Keratinocyte (primary cell): Measurements from ENCODE around the gene SMG7. TPM values are rescaled to one million over a fixed set of nuclear protein-coding genes. Genes with fewer than 3 reads are reported as not detected.

Experiments
- DNase-seq: peaks from one replicate; pipeline ENCODE4 v3.0.0-alpha.2; 2011; ENCODE audit warnings: low read depth, missing footprints, low spot score
- FAIRE-seq: peaks from 2 replicates; lab custom pipeline; 2011; peaks lifted over from hg19 to GRCh38; lab: Jason Lieb, UNC
- H2AFZ ChIP-seq: 2 replicates; pipeline ENCODE4 v1.6.0; 2012; ENCODE audit warnings: low read length, control low read depth, inconsistent platforms; ENCODE audit not compliant: control insufficient read depth
- H3K27ac ChIP-seq: 2 replicates; pipeline ENCODE4 v1.5.1; 2011; ENCODE audit warnings: low read length; ENCODE audit not compliant: control insufficient read depth, insufficient read depth
- H3K27me3 ChIP-seq: 3 replicates; pipeline ENCODE4 v1.6.0; 2011; ENCODE audit warnings: low read length; ENCODE audit not compliant: control insufficient read depth, insufficient read depth; ENCODE audit errors: extremely low read depth
- H3K36me3 ChIP-seq, 2 experiments: 2 replicates in 1 of 2; 3 replicates in 1 of 2; pipeline ENCODE4 v1.5.1; 2011; ENCODE audit warnings: low read length in 2 of 2, mild to moderate bottlenecking in 1 of 2; ENCODE audit not compliant: control insufficient read depth in 2 of 2, insufficient read depth in 2 of 2; ENCODE audit errors: extremely low read depth in 1 of 2
- H3K4me1 ChIP-seq: 3 replicates; pipeline ENCODE4 v1.5.1; 2011; ENCODE audit warnings: low read length; ENCODE audit not compliant: control insufficient read depth, insufficient read depth; ENCODE audit errors: extremely low read depth
- H3K4me2 ChIP-seq: 3 replicates; pipeline ENCODE4 v1.6.0; 2011; ENCODE audit warnings: low read depth, low read length; ENCODE audit not compliant: control insufficient read depth, insufficient read depth; ENCODE audit errors: extremely low read depth
- H3K4me3 ChIP-seq, 3 experiments: fragments of 200-600 bp in 1 of 3; sonication (generic) in 1 of 3; 2 replicates in 2 of 3; 3 replicates in 1 of 3; pipeline ENCODE4 v1.5.1; 2011 to 2016; ENCODE audit warnings: low read length in 3 of 3, mild to moderate bottlenecking in 3 of 3, control low read depth in 2 of 3, inconsistent platforms in 1 of 3, low read depth in 1 of 3, mixed read lengths in 1 of 3, mixed run types in 1 of 3, moderate library complexity in 1 of 3; ENCODE audit not compliant: control insufficient read depth in 2 of 3, insufficient read depth in 2 of 3; ENCODE audit errors: extremely low read depth in 1 of 3
- H3K79me2 ChIP-seq: 2 replicates; pipeline ENCODE4 v1.6.0; 2012; ENCODE audit warnings: low read length; ENCODE audit not compliant: control insufficient read depth, insufficient read depth
- H3K9ac ChIP-seq: 3 replicates; pipeline ENCODE4 v1.6.0; 2011; ENCODE audit warnings: low read length; ENCODE audit not compliant: control insufficient read depth, insufficient read depth; ENCODE audit errors: extremely low read depth
- H3K9me1 ChIP-seq: 3 replicates; pipeline ENCODE4 v1.6.0; 2011; ENCODE audit warnings: low read length; ENCODE audit not compliant: control insufficient read depth, insufficient read depth; ENCODE audit errors: extremely low read depth
- H3K9me3 ChIP-seq: 2 replicates; pipeline ENCODE4 v1.5.1; 2012; ENCODE audit warnings: low read depth, low read length; ENCODE audit not compliant: control insufficient read depth
- H4K20me1 ChIP-seq: 3 replicates; pipeline ENCODE4 v1.6.0; 2011; ENCODE audit warnings: low read length; ENCODE audit not compliant: control insufficient read depth, insufficient read depth; ENCODE audit errors: extremely low read depth
- EZH2 ChIP-seq: IDR thresholded peaks from one replicate; pipeline ENCODE4 v1.6.1; 2012; ENCODE audit warnings: inconsistent platforms, mild to moderate bottlenecking, low read length, moderate library complexity
- dilution Hi-C: fragments of 300-500 bp; cut with MboI; formaldehyde crosslinking; loops from one replicate; pipeline ENCODE4 v1.7.0; 2020; ENCODE audit warnings: low sequenced_read_pairs; ENCODE audit not compliant: extremely low pct_ligation_motif_present
- polyA plus RNA-seq, 5 experiments: library from polyadenylated mRNA; depleted of rRNA in 3 of 5; stranded (reverse) in 3 of 5; stranded (forward) in 1 of 5; unstranded in 1 of 5; fragments of >200 nt; gene quantifications; 1 replicate in 1 of 5; 2 replicates in 3 of 5; 3 replicates in 1 of 5; pipeline versions ENCODE4 v1.2.1 to v1.2.3, GENCODE V29; 2011 to 2012; ENCODE audit warnings: missing spikeins in 2 of 5, low read depth in 1 of 5, low replicate concordance in 1 of 5
- TF ChIP-seq, protein P1 (sequence below), 3 experiments: IDR thresholded peaks in 1 of 3; conservative IDR thresholded peaks in 1 of 3; optimal IDR thresholded peaks in 1 of 3; 2 replicates in 2 of 3; 3 replicates in 1 of 3; pipeline versions ENCODE3 to v1.5.1; 2011; ENCODE audit warnings: low read length in 3 of 3, mild to moderate bottlenecking in 3 of 3, moderate library complexity in 2 of 3, control low read depth in 1 of 3, inconsistent platforms in 1 of 3; ENCODE audit not compliant: insufficient read depth in 2 of 3; ENCODE audit errors: extremely low read depth in 1 of 3

Gene SMG7
- polyA plus RNA-seq, 1 donor (not counting 4 experiments of a cell fraction or from before 2014, with no cell fraction given), result 38.2 TPM

DNA sequence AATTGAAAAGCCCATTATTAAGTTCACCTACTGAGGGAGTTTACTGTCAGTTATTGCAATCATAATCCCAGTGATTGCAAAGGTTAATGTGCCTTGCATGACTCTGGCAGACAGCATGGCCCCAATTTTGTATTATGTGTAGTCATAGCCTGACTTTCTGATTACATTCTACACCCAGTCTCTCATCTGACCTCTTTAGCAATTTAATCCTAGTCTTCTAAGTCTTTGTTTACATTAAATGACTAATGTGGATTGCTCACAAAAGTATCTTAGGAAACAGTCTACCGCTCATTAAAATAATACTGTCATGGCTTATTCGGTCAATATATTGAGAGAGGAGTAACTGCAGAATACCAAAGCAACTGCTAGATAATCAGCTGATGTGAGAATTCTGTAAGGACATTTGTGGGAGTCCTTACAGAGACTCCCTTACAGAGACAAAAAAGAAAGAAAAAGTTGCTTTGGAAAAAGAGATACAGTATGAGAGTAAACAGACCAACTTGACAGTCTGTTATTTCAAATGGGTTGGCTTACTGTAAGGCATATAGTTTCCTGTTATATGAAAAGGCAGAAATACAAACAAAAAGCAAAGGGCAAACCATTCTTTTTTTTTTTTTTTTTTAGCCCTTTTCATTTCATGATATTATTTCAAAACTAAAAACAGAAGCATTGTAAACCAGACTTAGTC is 42.8 kb downstream of the SMG7 start:
- Histone ChIP-seq H3K4me1 (peaks cover 20% of the 10 kb centered on the region), H3K27ac (peak overlapping the region; percentile 33), H3K27me3 (no peaks in the 10 kb centered on the region), H3K9me1 (no peaks in the 10 kb centered on the region), H3K9ac (no peak overlapping the region), H3K9me3 (no peaks in the 10 kb centered on the region), H3K36me3 (peaks cover 0 to 3% of the 10 kb centered on the region in 2 experiments), H2AFZ (no peak overlapping the region), H3K4me3 (no peak overlapping the region), H4K20me1 (no peaks in the 10 kb centered on the region), H3K4me2 (no peak overlapping the region), H3K79me2 (peaks cover 23% of the 10 kb centered on the region)
- dilution Hi-C loops, result no loop called here
- FAIRE-seq, result no peak
- DNase-seq, result no peak
- TF ChIP-seq EZH2, result no peak
- TF ChIP-seq, protein P1, sequence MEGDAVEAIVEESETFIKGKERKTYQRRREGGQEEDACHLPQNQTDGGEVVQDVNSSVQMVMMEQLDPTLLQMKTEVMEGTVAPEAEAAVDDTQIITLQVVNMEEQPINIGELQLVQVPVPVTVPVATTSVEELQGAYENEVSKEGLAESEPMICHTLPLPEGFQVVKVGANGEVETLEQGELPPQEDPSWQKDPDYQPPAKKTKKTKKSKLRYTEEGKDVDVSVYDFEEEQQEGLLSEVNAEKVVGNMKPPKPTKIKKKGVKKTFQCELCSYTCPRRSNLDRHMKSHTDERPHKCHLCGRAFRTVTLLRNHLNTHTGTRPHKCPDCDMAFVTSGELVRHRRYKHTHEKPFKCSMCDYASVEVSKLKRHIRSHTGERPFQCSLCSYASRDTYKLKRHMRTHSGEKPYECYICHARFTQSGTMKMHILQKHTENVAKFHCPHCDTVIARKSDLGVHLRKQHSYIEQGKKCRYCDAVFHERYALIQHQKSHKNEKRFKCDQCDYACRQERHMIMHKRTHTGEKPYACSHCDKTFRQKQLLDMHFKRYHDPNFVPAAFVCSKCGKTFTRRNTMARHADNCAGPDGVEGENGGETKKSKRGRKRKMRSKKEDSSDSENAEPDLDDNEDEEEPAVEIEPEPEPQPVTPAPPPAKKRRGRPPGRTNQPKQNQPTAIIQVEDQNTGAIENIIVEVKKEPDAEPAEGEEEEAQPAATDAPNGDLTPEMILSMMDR (optimal IDR thresholded peaks at IDR 0.05 in 1 of 3, IDR thresholded peaks at IDR 0.05 in 1 of 3, conservative IDR thresholded peaks at IDR 0.05 in 1 of 3; ENCODE audit: extremely low read depth in 1 of 3, insufficient read depth in 2 of 3, low read length in 3 of 3), result no peak

DNA sequence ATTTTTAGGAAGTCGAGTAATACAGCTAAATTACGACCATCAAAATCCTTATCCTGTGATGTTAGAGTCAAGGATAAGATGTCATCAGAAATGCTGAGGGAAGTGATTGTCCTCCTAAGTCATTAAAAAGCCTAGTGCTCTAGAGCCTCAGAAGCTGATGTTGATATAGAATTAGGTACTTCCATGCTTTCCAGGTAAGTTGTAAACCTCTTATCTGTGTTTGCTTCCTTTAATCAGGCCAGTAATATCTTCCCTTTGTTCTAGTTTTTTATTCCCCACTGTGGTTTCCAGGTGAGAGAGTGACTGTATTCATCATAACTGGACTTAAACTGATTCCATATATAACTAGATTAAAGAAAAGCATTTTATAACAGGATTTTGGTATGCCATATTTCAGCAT is 44.4 kb downstream of the SMG7 start:
- H3K27ac ChIP-seq, result no peak overlapping the region
- dilution Hi-C loops, result no loop called here
- no peak for FAIRE-seq

More for the DNA sequence above, 44.4 kb downstream of the SMG7 start:
- Histone ChIP-seq H2AFZ (no peak overlapping the region), H3K79me2 (peaks cover 10% of the 10 kb centered on the region), H3K4me2 (no peak overlapping the region), H3K9ac (no peak overlapping the region), H3K4me3 (peak overlapping the region in 1 of 3 experiments; percentile 2), H3K36me3 (peaks cover 2 to 7% of the 10 kb centered on the region in 2 experiments), H3K9me3 (no peaks in the 10 kb centered on the region), H4K20me1 (no peaks in the 10 kb centered on the region), H3K9me1 (no peaks in the 10 kb centered on the region), H3K4me1 (peaks cover 20% of the 10 kb centered on the region), H3K27me3 (no peaks in the 10 kb centered on the region)
- no peak for DNase-seq
- no peak for TF ChIP-seq EZH2
- TF ChIP-seq, protein P1 (optimal IDR thresholded peaks at IDR 0.05 in 1 of 3, IDR thresholded peaks at IDR 0.05 in 1 of 3, conservative IDR thresholded peaks at IDR 0.05 in 1 of 3; ENCODE audit: extremely low read depth in 1 of 3, insufficient read depth in 2 of 3, low read length in 3 of 3), result no peak
